ENCODE measurements around the gene LRRC14B.
"Not testable (repeated sequence)": the region's sequence is repeated elsewhere in the genome, so short reads cannot be mapped to it uniquely, and the experiment has no call there.

Gene LRRC14B

DNA sequence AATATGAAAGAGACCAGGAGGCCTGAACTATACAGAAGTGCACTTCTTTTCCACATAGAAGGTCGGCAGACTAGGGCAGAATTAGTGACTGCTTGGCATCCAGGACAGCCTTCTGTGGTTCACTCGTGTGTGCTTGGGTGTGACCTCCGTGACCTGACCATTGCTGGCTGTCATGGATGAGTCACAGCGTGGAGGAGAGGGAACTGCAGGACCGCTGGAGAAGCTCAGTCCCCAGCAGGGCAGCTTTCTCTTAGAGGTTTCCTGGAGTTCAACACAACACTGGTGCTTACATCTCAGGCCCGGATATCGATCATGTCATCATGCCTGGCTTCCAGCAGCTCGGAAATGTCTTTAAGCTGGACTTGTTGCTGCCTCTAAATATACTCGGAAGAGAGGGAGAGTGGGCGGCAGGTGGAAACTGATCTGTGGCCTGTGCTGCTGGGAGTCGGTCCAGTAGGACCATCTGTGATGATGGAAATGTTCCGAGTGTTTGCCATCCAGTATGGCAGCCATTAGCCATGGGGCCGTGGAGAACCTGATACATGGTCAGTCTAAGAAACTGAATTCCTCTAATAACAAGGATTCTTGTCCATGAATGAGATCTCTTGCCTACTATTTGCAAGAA, 49.9 kb downstream of the LRRC14B start:
- not testable (repeated sequence) for DNase-seq (ENCODE audit: low read depth)

DNA sequence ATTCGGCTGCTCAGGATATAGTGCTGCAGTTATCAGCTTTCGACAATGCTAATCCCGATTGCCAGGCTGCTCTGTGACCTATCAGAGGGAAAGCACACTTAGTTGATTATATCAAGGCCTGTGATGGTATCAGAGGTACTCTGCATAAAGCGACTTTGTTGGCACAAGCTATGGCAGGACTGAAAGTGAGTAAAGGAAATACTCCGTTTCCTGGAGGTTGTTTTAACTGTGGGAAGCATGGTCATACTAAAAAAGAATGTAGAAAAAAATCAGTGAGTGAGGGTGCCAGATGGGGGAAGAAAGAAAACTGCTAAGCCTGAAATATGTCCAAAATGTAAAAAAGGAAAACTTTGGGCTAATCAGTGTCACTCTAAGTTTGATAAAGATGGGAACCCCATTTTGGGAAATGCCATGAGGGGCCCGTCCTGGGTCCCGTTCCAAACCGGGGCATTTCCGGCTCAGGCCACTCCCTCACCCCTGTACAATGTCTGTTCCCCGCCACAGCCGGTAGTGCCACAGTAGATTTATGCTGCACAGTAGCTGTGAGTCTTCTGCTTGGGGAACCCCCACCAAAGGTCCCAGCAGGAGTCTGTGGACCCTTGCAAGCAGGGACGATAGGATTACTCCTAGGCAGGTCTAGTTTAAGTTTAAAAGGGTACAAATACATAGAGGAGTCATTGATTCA, 52.5 kb downstream of the LRRC14B start:
- not testable (repeated sequence) for DNase-seq (ENCODE audit: low read depth)

DNA sequence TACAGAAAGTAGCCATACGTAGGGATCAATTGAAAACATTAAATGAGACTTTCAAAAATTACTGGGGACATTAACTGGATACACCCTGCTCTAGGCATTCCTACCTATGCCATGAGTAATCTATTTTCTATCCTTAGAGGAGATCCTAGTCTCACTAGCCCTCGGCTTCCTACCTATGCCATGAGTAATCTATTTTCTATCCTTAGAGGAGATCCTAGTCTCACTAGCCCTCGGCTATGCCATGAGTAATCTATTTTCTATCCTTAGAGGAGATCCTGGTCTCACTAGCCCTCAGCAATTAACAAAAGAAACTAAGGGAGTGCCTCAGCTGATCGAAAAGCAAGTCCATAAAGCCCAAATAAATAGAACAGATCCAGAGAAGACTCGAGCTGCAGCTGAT, 54.4 kb downstream of the LRRC14B start:
- not testable (repeated sequence) for DNase-seq (ENCODE audit: low read depth)
